ENCODE data around the gene RIMS4.

Gene RIMS4

DNA sequence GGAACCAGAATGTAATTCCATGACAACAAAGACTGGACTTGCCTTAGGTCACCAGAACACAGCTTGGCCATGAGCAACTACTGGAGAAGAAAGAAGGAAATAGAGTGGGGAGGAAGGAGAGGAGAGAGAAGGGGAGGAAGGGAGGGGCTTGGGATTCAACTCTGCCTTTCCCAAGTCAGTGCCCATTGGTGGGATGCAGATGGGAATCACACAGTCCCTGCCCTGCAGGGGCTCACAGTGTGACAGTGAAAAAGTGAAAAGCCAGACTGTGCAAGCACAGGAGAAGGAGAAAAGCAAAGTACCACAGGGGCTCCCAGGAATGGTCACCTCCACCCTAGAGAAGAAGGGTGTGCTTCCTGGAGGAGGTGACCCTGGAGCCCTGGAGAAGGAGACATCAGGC, 14.0 kb downstream of the RIMS4 start:
- DNase-seq = no peak
- no peak for TF ChIP-seq POLR2A (IDR thresholded peaks at IDR 0.05; ENCODE audit: low read length)

DNA sequence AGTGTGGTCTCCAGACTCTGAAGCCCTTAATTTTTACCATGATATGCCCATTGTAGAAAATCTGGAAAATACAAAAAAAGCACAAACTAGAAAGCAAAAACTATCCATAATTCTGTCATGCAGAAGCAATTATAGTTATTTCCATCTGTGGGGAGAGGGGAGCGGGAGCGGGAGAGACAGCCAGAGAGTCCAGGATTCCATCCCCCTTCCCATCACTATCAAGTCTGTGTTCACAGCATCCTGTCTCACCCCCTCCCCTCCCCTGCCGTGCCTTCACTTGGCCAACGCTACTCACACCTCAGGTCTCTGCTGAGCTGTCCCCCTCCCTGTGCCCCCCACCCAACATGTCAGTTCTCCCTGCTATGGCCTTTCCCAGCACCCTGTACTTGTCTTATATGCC, 14.5 kb downstream of the RIMS4 start:
- TF ChIP-seq POLR2A (IDR thresholded peaks at IDR 0.05; ENCODE audit: low read length) = no peak
- no peak for TF ChIP-seq GATA1 (IDR thresholded peaks at IDR 0.05; ENCODE audit: low read depth, low read length)
- DNase-seq = no peak

DNA sequence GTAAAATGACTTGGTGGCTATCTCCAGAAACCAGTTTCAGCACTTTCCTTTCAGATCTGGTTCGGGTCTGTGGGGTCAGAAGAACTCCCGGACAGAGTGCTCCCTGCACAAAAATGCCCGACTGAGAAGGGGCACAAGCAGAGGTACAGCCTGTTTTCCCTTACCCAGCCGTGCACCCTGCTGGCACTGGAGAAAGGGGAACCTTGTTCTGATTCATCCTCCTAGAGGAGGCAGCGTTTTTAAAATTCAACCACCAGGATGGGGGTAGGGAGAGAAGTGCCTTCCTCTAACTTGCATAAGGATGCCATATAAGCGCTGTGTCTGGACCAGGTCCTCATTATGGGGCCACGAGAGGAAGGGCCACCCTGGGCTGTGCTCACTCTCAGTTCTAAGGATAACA, 17.6 kb downstream of the RIMS4 start:
- no peak for DNase-seq

DNA sequence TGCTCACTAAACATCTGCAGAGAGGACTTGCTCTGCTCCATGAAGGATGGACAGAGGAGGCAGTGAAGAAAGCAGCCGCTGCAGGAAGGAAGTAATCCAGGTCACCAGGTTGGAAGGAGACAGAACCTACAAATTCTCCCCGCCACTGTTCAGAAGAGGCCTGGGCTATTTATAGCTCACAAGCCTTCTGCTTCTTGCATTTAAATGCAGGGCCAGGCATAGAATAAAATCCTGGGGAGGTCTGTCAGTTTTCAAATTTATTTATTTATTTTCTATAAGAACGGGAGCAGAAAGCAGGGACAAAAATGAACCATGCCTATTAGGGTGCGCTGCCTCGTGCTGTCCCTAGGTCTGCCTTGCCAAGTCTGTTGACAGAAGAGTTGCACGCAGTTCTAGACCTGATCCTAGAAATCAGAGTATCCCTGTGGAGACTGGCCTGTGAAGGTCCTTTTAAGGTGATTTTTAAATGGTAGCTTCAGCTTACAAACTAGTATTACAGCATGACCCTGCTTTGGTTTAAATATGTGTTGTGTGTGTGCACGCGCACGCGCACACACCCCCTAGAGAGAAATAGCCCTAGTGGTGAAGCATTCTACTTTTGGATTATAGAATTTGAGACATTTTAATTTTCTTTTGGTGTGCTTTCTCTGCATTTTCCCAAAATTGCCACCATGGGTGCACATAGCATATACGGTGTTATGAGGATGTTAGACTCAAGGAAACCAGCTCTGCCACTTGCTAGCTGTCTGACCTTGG, 19.5 kb downstream of the RIMS4 start:
- DNase-seq = no peak
- no peak for TF ChIP-seq POLR2A (IDR thresholded peaks at IDR 0.05; ENCODE audit: low read length)
- no peak for TF ChIP-seq GATA1 (IDR thresholded peaks at IDR 0.05; ENCODE audit: low read depth, low read length)

More for the DNA sequence above, 17.6 kb downstream of the RIMS4 start:
- no peak for TF ChIP-seq POLR2A (IDR thresholded peaks at IDR 0.05; ENCODE audit: low read length)
- no peak for TF ChIP-seq GATA1 (IDR thresholded peaks at IDR 0.05; ENCODE audit: low read depth, low read length)

DNA sequence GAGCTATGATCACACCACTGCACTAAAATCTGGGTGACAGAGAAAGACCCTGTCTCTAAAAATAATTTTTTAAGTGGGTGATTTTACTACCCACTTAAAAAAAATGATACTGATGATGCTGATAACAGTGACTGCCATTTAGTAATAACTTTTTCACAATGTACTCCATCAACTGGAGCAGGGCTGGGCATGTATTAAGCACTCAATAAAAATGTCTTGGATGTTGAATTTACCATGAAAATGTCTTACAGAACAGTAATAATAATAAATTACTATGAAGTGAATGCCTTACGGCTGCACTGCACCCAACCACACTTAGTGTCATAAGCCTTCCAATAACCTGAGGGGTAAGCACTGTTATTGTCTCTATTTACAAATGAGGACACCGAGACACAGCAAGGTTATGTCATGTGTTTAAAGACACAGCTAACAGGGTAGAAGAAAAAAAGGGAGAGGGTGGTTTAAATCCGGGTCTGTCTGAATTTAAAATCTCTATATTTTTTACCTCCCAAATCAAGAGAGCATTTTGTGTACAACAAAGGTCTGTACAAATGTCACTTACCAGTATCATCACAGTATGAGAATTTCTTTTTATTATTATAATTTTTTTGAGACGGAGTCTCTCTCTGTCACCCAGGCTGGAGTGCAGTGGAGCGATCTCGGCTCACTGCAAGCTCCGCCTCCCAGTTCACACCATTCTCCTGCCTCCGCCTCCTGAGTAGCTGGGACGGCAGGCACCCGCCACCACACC, 21.5 kb downstream of the RIMS4 start:
- DNase-seq = no peak
- no peak for TF ChIP-seq GATA1 (IDR thresholded peaks at IDR 0.05; ENCODE audit: low read depth, low read length)
- no peak for TF ChIP-seq POLR2A (IDR thresholded peaks at IDR 0.05; ENCODE audit: low read length)

DNA sequence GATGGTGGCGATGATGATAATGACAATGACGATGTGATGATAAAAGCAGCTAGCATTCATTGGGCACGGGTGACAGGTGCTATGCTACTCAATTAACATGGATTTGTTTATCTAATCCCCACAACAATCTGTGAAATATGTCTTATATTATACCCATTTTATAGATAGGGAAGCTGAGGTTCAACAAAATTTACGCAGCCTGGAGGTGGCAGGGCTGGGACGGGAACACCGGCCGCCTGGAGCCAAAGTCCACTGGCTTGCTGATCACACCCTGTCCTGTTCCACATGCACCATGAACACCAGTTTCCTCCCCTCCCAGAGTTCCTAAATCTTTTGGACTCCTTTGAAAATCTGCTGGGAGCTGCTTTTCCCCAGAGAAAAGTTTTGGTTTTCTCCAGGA, 23.0 kb downstream of the RIMS4 start:
- no peak for TF ChIP-seq POLR2A (IDR thresholded peaks at IDR 0.05; ENCODE audit: low read length)
- no peak for TF ChIP-seq GATA1 (IDR thresholded peaks at IDR 0.05; ENCODE audit: low read depth, low read length)

DNA sequence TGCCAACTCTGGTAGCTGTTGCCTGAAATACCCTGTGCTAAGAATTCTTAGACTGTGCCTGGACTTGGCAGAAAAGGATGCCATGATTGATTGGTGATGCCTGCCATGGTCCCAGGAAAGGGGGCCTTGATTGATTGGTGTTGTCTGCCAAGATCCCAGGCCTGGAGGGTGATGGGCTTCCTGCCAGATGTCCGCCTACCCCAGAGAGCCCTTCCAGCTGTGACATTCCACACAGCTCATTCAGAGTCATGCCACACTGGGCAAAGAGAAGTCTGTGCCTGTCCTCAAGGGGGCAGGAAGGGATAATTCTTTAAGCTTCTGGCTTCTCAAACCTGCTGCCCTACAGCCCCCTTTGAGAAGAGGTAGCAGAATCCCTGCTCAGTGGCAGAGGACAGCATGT, 24.6 kb downstream of the RIMS4 start:
- no peak for TF ChIP-seq GATA1 (IDR thresholded peaks at IDR 0.05; ENCODE audit: low read depth, low read length)
- TF ChIP-seq POLR2A (IDR thresholded peaks at IDR 0.05; ENCODE audit: low read length) = no peak

More for the DNA sequence above, 23.0 kb downstream of the RIMS4 start:
- no peak for DNase-seq

DNA sequence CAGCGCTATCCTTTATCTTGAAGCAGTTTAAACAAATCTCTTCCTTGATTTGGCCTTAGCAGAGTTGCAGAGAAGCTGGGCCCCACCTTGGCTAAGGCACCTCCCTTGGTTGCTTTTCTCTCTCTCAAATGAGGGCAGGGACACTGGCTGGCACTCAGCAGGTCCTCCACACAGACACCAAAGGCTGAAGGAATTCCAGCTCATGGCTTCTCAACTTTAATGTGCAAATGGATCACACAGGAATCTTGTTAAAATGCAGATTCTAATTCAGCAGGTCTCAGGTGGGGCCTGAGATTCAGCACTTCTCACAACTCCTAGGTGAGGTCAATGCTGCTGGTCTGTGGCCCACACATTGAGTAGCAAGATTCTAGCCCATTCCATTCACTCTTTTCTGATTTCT, 25.7 kb downstream of the RIMS4 start:
- no peak for DNase-seq

More for the DNA sequence above, 24.6 kb downstream of the RIMS4 start:
- no peak for DNase-seq

DNA sequence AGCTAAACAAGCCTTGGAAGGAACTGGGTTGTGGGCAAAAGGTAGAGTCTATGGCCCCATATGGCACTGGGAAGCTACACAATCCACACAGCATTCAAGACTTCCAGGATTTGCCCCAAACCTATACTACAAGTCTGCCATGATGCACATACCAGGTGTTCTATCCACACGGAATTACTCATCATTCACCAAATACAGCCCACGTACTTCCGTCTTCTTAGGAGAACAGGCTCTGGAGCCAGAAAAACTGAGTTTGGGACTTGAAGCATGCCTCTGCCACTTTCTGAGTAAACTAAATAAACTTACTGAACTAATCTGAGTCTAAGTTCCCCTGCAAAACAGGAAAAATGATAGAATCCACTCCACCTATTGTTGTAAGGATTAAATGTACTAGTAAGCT, 28.6 kb downstream of the RIMS4 start:
- TF ChIP-seq POLR2A (IDR thresholded peaks at IDR 0.05; ENCODE audit: low read length) (no peak), GATA1 (IDR thresholded peaks at IDR 0.05; ENCODE audit: low read depth, low read length) (no peak)
- DNase-seq = no peak

More for the DNA sequence above, 25.7 kb downstream of the RIMS4 start:
- no peak for TF ChIP-seq GATA1 (IDR thresholded peaks at IDR 0.05; ENCODE audit: low read depth, low read length)

DNA sequence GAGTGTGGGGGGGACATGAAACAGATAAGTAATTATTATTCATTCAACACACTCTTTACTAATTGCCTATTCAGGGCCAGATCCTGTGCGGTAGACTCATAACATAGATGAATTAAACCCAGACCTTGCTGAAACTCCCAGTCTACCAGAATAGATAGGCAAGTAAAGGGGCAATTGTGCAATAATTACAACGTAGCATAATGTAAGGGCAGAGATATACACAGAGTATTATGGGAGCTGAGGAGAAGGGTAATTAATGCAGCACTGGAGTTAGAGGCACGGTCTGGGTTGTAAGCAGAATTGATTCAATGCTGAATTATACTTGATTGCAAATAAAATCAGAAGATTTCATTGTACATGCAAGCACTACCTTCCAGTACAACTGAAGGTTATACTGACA, 29.2 kb downstream of the RIMS4 start:
- TF ChIP-seq POLR2A (IDR thresholded peaks at IDR 0.05; ENCODE audit: low read length) (no peak), GATA1 (IDR thresholded peaks at IDR 0.05; ENCODE audit: low read depth, low read length) (no peak)
- DNase-seq = no peak

DNA sequence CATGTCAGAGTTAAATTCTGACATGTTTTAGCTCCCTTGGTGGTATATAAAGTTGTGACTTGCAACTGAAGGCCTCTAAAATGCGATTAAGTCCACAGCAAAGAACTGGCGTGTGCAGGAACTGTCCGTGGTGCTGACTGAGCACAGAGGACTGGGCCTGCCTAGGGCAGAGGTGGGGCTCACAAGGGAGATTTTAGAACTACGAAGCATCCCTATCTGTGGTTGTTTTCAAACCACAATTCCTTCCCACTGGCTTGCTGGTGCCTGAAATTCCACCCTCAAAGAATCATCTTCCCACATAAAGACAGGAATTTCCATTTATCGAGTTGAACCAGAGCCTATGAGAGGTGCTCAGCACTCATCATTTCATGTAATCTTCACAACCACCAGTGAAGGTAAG, 30.1 kb downstream of the RIMS4 start:
- DNase-seq = peak; percentile 52 to 66
- TF ChIP-seq POLR2A (IDR thresholded peaks at IDR 0.05; ENCODE audit: low read length) = no peak
- no peak for TF ChIP-seq GATA1 (IDR thresholded peaks at IDR 0.05; ENCODE audit: low read depth, low read length)

DNA sequence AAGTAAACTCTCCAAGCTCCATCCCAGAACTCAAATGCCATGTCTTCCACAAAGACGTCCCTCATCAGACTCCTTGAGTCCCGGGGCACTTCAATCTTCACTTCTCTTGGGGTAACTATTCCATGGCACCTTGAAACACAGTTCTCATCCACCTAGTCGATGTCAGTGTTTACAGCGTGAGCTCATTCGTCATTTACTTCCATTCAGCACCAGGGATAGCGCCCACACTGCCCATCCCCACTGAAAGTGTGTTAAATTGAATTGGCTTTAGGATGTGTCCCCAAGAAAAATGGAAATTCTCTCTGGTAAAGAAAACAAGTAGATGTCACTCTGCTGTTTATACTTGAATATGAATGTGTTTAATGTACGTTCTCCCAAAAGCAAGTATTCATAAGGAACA, 33.4 kb downstream of the RIMS4 start:
- TF ChIP-seq POLR2A (IDR thresholded peaks at IDR 0.05; ENCODE audit: low read length) (no peak), GATA1 (IDR thresholded peaks at IDR 0.05; ENCODE audit: low read depth, low read length) (no peak)
- DNase-seq = peak in 1 of 2 experiments; percentile 11

DNA sequence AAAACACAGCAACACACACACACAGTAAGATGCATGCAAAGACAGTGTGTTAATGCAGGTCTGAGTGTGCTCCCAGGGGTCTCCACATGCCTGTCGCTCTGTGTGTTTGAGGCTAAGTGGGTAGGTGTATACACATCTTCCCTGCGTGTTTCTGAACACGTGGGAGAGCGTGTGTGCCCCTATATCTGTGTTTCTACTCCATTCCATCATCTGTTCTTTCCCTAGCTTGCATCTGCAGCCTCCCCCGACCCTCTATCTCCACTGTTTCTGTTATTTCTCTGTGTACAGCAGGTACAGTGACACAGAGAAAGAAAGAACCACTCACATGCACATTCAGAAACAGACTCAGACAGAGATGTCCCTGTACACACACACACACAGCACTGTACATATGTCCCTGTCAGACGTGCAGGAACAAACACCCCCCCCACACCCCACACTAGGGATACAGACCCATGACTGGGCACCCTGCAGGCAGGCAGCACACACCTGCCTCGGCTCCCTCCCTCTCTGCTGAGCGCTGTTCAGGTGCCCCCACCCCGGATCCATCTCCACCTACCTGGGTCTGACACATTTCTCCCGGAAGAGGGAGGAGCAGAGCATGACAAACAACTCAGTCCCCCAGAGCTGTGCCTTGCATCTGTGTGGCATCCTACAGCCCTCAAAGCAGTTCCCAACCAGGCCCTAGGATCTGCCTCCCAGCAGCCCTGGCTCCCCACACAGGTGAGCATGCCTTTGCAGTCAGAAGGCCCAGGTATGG, 37.1 kb downstream of the RIMS4 start:
- no peak for TF ChIP-seq POLR2A (IDR thresholded peaks at IDR 0.05; ENCODE audit: low read length)
- no peak for TF ChIP-seq GATA1 (IDR thresholded peaks at IDR 0.05; ENCODE audit: low read depth, low read length)

DNA sequence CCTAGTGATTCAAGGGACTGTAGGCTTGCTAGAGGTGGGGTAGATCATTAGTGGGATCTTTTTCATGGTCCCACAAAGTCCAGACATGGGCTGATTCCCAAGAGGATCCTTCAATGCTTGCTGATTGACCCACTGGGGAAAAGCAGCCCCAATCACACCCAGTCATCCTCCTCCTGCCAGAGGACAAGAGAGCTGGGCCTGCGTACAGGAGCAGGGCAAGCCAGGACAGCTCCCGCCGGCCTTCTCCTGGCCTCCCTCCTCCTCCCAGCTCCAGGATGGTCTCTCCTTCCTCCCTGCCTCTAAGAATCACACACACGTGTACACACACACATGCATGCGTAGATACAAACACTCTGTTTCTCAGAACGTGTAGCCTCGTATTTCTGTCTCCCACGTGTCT, 37.7 kb downstream of the RIMS4 start:
- no peak for DNase-seq
- TF ChIP-seq GATA1 (IDR thresholded peaks at IDR 0.05; ENCODE audit: low read depth, low read length) = no peak
- TF ChIP-seq POLR2A (IDR thresholded peaks at IDR 0.05; ENCODE audit: low read length) = no peak

More for the DNA sequence above, 37.1 kb downstream of the RIMS4 start:
- DNase-seq = no peak
